ENCODE data around the gene PIGU. TPM values are rescaled to one million over a fixed set of nuclear protein-coding genes. Genes with fewer than 3 reads are reported as not detected.

Gene PIGU
- total and polyA plus RNA-seq, 4 donors, result 21.7 to 38.1 (median 29.6) TPM

- no peak overlapping the region for H3K27ac ChIP-seq (ENCODE audit: low read depth, low read length)
- H3K4me3 ChIP-seq (ENCODE audit: low read depth, low read length), result no peak overlapping the region
Measured at GRCh38 chr20:34643928-34644327, 33.0 kb downstream of the PIGU start.

DNA sequence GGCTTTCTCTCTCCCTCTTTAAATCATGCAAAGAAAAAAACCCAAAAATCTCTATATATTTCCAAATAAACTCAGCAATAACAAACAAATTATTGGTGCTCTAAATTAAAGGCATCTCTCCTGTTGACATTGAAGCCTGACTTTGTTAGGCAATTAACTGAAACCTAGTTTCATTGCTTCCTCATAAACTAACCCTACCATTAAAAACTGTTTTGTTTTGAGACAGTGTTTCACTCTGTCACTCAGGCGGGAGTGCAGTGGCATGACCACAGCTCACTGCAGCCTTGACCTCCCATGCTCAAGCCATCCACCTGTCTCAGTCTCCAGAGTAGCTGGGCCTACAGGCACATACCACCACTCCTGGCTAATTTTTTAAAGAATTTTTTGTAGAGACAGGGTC, 34.9 kb downstream of the PIGU start:
- peaks cover 7% of the 10 kb centered on the region for H3K36me3 ChIP-seq (ENCODE audit: control insufficient read depth, insufficient read depth, low read length)
- H3K27ac ChIP-seq (ENCODE audit: low read depth, low read length), result no peak overlapping the region
- H3K9me3 ChIP-seq (ENCODE audit: control insufficient read depth, insufficient read depth, low read length), result no peaks in the 10 kb centered on the region
- 93% methylated on average over 1 of the region's 1 CpG for WGBS (ENCODE audit: insufficient coverage)
- no peak for DNase-seq (ENCODE audit: low read depth in 4 of 6, low spot score in 6 of 6)
- H3K4me1 ChIP-seq (ENCODE audit: control insufficient read depth, insufficient read depth, low read length), result peaks cover 7% of the 10 kb centered on the region
- H3K4me3 ChIP-seq (ENCODE audit: low read depth, low read length), result no peak overlapping the region
- no peaks in the 10 kb centered on the region for H3K27me3 ChIP-seq (ENCODE audit: control insufficient read depth, insufficient read depth, low read length)

More at GRCh38 chr20:34643928-34644327, 33.0 kb downstream of the PIGU start:
- peaks cover 3% of the 10 kb centered on the region for H3K36me3 ChIP-seq (ENCODE audit: control insufficient read depth, insufficient read depth, low read length)
- DNase-seq (ENCODE audit: low read depth in 4 of 6, low spot score in 6 of 6), result no peak
- no peaks in the 10 kb centered on the region for H3K9me3 ChIP-seq (ENCODE audit: control insufficient read depth, insufficient read depth, low read length)
- peaks cover 3% of the 10 kb centered on the region for H3K4me1 ChIP-seq (ENCODE audit: control insufficient read depth, insufficient read depth, low read length)
- H3K27me3 ChIP-seq (ENCODE audit: control insufficient read depth, insufficient read depth, low read length), result no peaks in the 10 kb centered on the region

DNA sequence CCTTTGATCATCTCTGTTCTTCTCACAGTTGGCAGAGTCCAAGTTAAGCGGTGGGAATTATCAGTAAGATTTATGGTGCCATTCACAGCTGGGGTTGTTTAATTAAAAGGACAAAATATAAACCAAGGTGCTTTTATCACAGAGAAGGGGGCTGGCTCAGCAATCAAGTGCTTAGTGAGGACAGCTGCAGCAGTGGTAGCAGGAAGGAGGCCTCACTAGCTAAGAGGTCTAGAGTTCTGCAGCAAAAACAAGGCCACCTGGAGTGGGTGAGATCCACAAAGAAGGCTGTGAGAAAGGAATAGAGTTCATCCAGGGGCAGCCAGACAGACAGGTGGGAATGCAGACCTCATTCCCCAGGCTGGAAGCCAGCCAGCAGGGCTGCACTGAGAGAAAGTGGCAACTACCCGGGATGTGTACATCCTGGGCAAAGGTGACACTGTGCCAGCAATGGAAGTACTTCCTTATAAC, 37.1 kb downstream of the PIGU start:
- H3K9me3 ChIP-seq (ENCODE audit: control insufficient read depth, insufficient read depth, low read length), result no peaks in the 10 kb centered on the region
- no peaks in the 10 kb centered on the region for H3K27me3 ChIP-seq (ENCODE audit: control insufficient read depth, insufficient read depth, low read length)
- H3K4me1 ChIP-seq (ENCODE audit: control insufficient read depth, insufficient read depth, low read length), result peaks cover 11% of the 10 kb centered on the region
- 27% methylated on average over 2 of the region's 2 CpGs for WGBS (ENCODE audit: insufficient coverage)
- no peak overlapping the region for H3K27ac ChIP-seq (ENCODE audit: low read depth, low read length)
- peaks cover 10% of the 10 kb centered on the region for H3K36me3 ChIP-seq (ENCODE audit: control insufficient read depth, insufficient read depth, low read length)
- no peak overlapping the region for H3K4me3 ChIP-seq (ENCODE audit: low read depth, low read length)
- DNase-seq (ENCODE audit: low read depth in 4 of 6, low spot score in 6 of 6), result peak in 2 of 6 donors; percentile 6 to 35

DNA sequence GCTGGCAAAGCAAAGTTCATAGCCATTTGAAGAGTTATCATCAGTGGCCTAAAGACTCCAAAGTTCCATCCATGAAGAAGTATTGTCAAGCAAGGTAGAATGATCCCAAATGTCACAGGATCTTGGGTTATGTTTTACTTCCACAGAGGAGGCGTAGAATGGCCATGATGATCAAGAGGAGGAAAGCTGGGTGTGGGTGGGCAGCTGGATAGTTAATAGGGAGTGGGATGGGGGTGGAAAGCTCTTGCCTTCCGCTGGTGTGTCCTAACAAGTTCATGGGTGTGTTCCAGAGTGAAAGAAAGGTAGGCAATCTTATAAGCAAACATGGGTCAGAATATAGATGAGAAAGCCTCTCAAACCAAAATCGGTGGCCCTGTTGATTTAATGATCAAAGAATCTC, 38.4 kb downstream of the PIGU start:
- WGBS (ENCODE audit: insufficient coverage), result 100% methylated on average over 1 of the region's 3 CpGs
- Histone ChIP-seq H3K9me3 (ENCODE audit: control insufficient read depth, insufficient read depth, low read length) (no peaks in the 10 kb centered on the region), H3K27me3 (ENCODE audit: control insufficient read depth, insufficient read depth, low read length) (no peaks in the 10 kb centered on the region), H3K4me1 (ENCODE audit: control insufficient read depth, insufficient read depth, low read length) (peaks cover 11% of the 10 kb centered on the region), H3K4me3 (ENCODE audit: low read depth, low read length) (no peak overlapping the region), H3K27ac (ENCODE audit: low read depth, low read length) (peak overlapping the region; percentile 93), H3K36me3 (ENCODE audit: control insufficient read depth, insufficient read depth, low read length) (peaks cover 17% of the 10 kb centered on the region)
- no peak for DNase-seq (ENCODE audit: low read depth in 4 of 6, low spot score in 6 of 6)

- Histone ChIP-seq H3K36me3 (ENCODE audit: control insufficient read depth, insufficient read depth, low read length) (peaks cover 22% of the 10 kb centered on the region), H3K4me1 (ENCODE audit: control insufficient read depth, insufficient read depth, low read length) (peaks cover 11% of the 10 kb centered on the region), H3K27me3 (ENCODE audit: control insufficient read depth, insufficient read depth, low read length) (no peaks in the 10 kb centered on the region), H3K9me3 (ENCODE audit: control insufficient read depth, insufficient read depth, low read length) (no peaks in the 10 kb centered on the region), H3K27ac (ENCODE audit: low read depth, low read length) (peak overlapping the region; percentile 93), H3K4me3 (ENCODE audit: low read depth, low read length) (no peak overlapping the region)
- no peak for DNase-seq (ENCODE audit: low read depth in 4 of 6, low spot score in 6 of 6)
- 80% methylated on average over 1 of the region's 1 CpG for WGBS (ENCODE audit: insufficient coverage)
Measured at GRCh38 chr20:34638039-34638292, 38.9 kb downstream of the PIGU start.

- H3K27me3 ChIP-seq (ENCODE audit: control insufficient read depth, insufficient read depth, low read length), result no peaks in the 10 kb centered on the region
- H3K4me3 ChIP-seq (ENCODE audit: low read depth, low read length), result no peak overlapping the region
- 60% methylated on average over 3 of the region's 5 CpGs for WGBS (ENCODE audit: insufficient coverage)
- peaks cover 22% of the 10 kb centered on the region for H3K36me3 ChIP-seq (ENCODE audit: control insufficient read depth, insufficient read depth, low read length)
- peaks cover 11% of the 10 kb centered on the region for H3K4me1 ChIP-seq (ENCODE audit: control insufficient read depth, insufficient read depth, low read length)
- peak overlapping the region; percentile 93 for H3K27ac ChIP-seq (ENCODE audit: low read depth, low read length)
- DNase-seq (ENCODE audit: low read depth in 4 of 6, low spot score in 6 of 6), result peak in 3 of 6 donors; percentile 3 to 57 (median 4)
- H3K9me3 ChIP-seq (ENCODE audit: control insufficient read depth, insufficient read depth, low read length), result no peaks in the 10 kb centered on the region
Measured at GRCh38 chr20:34637245-34638038, 39.5 kb downstream of the PIGU start.

GRCh38 chr20:34636648-34637047, 40.2 kb downstream of the PIGU start:
- peaks cover 11% of the 10 kb centered on the region for H3K4me1 ChIP-seq (ENCODE audit: control insufficient read depth, insufficient read depth, low read length)
- no peak overlapping the region for H3K4me3 ChIP-seq (ENCODE audit: low read depth, low read length)
- peaks cover 22% of the 10 kb centered on the region for H3K36me3 ChIP-seq (ENCODE audit: control insufficient read depth, insufficient read depth, low read length)
- peak overlapping the region; percentile 58 for H3K27ac ChIP-seq (ENCODE audit: low read depth, low read length)
- no CpG with 5 or more reads among the region's 3 CpGs for WGBS (ENCODE audit: insufficient coverage)
- DNase-seq (ENCODE audit: low read depth in 4 of 6, low spot score in 6 of 6), result no peak
- H3K9me3 ChIP-seq (ENCODE audit: control insufficient read depth, insufficient read depth, low read length), result no peaks in the 10 kb centered on the region
- H3K27me3 ChIP-seq (ENCODE audit: control insufficient read depth, insufficient read depth, low read length), result no peaks in the 10 kb centered on the region

- WGBS (ENCODE audit: insufficient coverage), result 78% methylated on average over 2 of the region's 3 CpGs
- H3K27me3 ChIP-seq (ENCODE audit: control insufficient read depth, insufficient read depth, low read length), result no peaks in the 10 kb centered on the region
- no peak for DNase-seq (ENCODE audit: low read depth in 4 of 6, low spot score in 6 of 6)
- H3K27ac ChIP-seq (ENCODE audit: low read depth, low read length), result no peak overlapping the region
- H3K4me1 ChIP-seq (ENCODE audit: control insufficient read depth, insufficient read depth, low read length), result peaks cover 8% of the 10 kb centered on the region
- H3K9me3 ChIP-seq (ENCODE audit: control insufficient read depth, insufficient read depth, low read length), result no peaks in the 10 kb centered on the region
- H3K36me3 ChIP-seq (ENCODE audit: control insufficient read depth, insufficient read depth, low read length), result peaks cover 22% of the 10 kb centered on the region
- no peak overlapping the region for H3K4me3 ChIP-seq (ENCODE audit: low read depth, low read length)
Measured at GRCh38 chr20:34634392-34634791, 42.5 kb downstream of the PIGU start.

GRCh38 chr20:34632870-34633452, 43.9 kb downstream of the PIGU start:
- H3K9me3 ChIP-seq (ENCODE audit: control insufficient read depth, insufficient read depth, low read length), result no peaks in the 10 kb centered on the region
- H3K4me1 ChIP-seq (ENCODE audit: control insufficient read depth, insufficient read depth, low read length), result peaks cover 7% of the 10 kb centered on the region
- no peaks in the 10 kb centered on the region for H3K27me3 ChIP-seq (ENCODE audit: control insufficient read depth, insufficient read depth, low read length)
- no peak for DNase-seq (ENCODE audit: low read depth in 4 of 6, low spot score in 6 of 6)
- WGBS (ENCODE audit: insufficient coverage), result no CpG with 5 or more reads among the region's 3 CpGs
- H3K27ac ChIP-seq (ENCODE audit: low read depth, low read length), result no peak overlapping the region
- no peak overlapping the region for H3K4me3 ChIP-seq (ENCODE audit: low read depth, low read length)
- peaks cover 32% of the 10 kb centered on the region for H3K36me3 ChIP-seq (ENCODE audit: control insufficient read depth, insufficient read depth, low read length)

- WGBS (ENCODE audit: insufficient coverage), result no CpG with 5 or more reads among the region's 1 CpG
- Histone ChIP-seq H3K27me3 (ENCODE audit: control insufficient read depth, insufficient read depth, low read length) (no peaks in the 10 kb centered on the region), H3K36me3 (ENCODE audit: control insufficient read depth, insufficient read depth, low read length) (peaks cover 22% of the 10 kb centered on the region), H3K4me3 (ENCODE audit: low read depth, low read length) (no peak overlapping the region), H3K27ac (ENCODE audit: low read depth, low read length) (no peak overlapping the region), H3K9me3 (ENCODE audit: control insufficient read depth, insufficient read depth, low read length) (no peaks in the 10 kb centered on the region), H3K4me1 (ENCODE audit: control insufficient read depth, insufficient read depth, low read length) (no peaks in the 10 kb centered on the region)
- DNase-seq (ENCODE audit: low read depth in 4 of 6, low spot score in 6 of 6), result no peak
Measured at GRCh38 chr20:34629904-34630303, 47.0 kb downstream of the PIGU start.

Measured in spinal cord (tissue), 10 donors.